OCI-M2 (cell line): Measurements from ENCODE around the gene DPP7.

Source experiments
- DNase-seq: peaks from one replicate; lab custom pipeline; 2025; ENCODE audit not compliant: unreplicated experiment; lab: John Stamatoyannopoulos, UW

Gene DPP7

DNA sequence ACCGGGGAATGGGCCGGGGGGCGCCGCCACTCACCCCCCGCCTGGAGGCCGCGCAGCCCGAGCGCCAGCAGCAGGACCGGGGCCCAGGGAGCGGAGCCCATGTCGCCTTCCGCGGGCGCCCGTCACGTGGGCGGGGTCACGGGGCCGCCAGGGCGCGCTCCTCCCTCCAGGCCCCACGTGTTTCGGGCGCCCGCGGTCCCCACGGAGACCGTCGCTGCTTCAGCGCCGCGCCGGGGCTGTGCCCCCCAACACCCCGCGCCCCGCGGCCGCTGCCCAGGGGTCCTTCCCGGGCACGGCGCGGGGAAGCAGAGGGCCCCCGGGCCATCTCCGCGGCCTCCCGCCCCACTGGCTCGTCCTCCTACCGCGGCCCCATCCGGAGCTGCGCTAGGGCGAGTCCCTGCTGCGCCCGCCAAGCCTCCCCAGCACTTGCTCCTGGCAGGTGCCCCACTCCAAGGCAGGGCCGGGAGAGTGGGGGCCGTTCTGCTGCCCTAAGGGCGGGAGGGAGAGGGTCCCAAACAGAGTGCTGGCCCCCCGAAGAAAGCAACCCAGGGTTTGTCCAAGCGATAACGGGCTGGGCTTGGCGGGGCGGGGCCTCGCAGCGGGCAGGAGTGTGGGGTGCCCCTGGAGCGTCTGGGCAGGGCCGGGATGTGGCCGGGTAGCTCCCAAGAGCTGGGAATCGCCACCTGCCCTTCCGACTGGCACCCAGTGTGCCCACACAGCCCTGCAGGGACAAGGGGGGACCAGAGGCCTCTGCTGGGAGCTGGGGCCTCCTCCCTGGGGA lies at the start of gene DPP7:
DPP7 (minus strand) TSS at position 121 of the 781 bp plus-strand sequence; CDS start at position 101, 20 bp downstream.
- peak; percentile 0 for DNase-seq

- no peak for DNase-seq
Measured at GRCh38 chr9:137163805-137164204, 49.3 kb upstream of the DPP7 start.

DNA sequence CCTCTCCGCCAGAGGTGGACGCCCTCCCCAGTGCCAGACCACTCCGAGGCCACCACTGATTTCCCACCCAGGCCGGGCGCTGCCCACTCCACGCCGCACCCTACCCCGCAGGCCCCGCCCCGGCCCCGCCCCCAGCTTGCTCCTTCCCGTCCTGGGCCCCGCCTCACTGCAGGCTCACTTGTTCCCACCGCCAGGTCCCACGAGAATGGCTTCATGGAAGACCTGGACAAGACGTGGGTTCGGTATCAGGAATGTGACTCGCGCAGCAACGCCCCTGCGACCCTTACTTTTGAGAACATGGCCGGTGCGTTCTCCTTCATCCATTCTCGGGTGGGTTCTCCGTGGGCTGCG lies 48.8 kb upstream of the DPP7 start:
- no peak for DNase-seq

DNA sequence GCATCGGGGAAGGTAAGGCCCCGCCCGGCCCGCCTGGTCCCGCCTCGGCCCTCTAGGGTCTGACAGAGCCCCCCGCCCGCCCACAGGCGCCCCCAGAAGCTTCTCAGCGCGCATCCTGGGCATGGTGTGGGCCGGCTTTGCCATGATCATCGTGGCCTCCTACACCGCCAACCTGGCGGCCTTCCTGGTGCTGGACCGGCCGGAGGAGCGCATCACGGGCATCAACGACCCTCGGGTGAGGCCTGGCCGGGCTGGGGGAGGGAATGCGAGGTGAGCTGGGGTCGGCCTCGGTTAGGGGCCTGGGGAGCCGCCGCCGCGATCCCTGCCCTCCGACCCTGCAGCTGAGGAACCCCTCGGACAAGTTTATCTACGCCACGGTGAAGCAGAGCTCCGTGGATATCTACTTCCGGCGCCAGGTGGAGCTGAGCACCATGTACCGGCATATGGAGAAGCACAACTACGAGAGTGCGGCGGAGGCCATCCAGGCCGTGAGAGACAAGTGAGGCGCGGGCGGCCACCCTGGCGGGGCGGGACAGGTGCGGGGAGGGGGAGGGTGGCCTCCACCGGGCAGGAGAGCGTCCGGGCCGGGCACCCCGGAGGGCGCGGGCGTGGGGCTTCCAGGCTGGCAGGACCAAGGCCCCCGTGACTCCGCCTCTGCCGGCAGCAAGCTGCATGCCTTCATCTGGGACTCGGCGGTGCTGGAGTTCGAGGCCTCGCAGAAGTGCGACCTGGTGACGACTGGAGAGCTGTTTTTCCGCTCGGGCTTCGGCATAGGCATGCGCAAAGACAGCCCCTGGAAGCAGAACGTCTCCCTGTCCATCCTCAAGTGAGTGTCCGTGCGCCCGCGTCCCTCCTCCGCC lies 48.2 kb upstream of the DPP7 start:
- no peak for DNase-seq

DNA sequence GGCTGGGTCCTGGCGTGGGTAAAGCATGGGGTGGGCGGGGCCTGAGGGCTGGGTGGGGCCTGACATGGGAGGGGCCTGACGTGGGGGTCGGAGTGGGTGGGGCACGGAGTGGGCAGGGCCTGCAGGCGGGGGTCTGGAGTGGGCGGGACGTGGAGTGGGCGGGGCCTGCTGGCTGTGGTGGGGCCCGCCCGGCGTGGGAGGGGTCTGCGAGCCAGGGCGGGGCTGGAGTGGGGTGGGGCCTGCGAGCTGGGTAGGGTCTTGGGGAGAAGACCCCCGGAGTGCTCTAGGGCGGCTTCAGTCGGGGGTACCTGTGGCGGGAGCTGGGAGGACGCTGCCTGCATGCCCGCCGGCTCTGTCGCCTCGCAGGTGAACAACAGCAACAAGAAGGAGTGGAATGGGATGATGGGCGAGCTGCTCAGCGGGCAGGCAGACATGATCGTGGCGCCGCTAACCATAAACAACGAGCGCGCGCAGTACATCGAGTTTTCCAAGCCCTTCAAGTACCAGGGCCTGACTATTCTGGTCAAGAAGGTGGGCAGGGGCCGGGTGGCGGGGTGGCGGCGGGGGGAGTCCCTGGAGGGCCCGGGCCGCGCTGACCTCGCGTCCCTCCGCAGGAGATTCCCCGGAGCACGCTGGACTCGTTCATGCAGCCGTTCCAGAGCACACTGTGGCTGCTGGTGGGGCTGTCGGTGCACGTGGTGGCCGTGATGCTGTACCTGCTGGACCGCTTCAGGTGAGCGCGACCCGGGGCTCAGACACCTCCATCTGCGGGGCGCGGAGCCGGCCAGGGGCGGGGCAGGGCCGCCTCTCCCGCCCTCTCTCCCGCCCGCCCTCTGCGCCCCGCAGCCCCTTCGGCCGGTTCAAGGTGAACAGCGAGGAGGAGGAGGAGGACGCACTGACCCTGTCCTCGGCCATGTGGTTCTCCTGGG lies 47.3 kb upstream of the DPP7 start:
- no peak for DNase-seq

- no peak for DNase-seq
Measured at GRCh38 chr9:137160716-137161557, 46.4 kb upstream of the DPP7 start.

DNA sequence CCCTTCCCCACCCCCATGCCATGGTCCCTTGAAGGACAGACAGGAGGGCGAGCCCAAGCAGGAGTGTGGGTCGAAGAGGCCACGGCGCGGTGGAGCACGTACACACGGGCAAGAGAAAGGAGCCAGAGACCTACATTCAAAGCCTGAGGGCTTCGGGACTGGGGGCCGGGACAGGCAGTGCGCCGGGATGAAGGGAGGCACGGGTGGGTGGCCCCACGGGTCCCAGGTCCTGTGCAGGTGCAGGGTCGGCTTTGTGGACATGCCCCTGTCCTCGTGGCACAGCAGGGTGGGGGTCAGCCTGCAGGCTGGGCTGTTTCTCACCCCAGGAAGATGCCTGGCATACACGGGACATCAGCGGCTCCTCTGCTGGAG lies 45.5 kb upstream of the DPP7 start:
- DNase-seq: no peak

DNA sequence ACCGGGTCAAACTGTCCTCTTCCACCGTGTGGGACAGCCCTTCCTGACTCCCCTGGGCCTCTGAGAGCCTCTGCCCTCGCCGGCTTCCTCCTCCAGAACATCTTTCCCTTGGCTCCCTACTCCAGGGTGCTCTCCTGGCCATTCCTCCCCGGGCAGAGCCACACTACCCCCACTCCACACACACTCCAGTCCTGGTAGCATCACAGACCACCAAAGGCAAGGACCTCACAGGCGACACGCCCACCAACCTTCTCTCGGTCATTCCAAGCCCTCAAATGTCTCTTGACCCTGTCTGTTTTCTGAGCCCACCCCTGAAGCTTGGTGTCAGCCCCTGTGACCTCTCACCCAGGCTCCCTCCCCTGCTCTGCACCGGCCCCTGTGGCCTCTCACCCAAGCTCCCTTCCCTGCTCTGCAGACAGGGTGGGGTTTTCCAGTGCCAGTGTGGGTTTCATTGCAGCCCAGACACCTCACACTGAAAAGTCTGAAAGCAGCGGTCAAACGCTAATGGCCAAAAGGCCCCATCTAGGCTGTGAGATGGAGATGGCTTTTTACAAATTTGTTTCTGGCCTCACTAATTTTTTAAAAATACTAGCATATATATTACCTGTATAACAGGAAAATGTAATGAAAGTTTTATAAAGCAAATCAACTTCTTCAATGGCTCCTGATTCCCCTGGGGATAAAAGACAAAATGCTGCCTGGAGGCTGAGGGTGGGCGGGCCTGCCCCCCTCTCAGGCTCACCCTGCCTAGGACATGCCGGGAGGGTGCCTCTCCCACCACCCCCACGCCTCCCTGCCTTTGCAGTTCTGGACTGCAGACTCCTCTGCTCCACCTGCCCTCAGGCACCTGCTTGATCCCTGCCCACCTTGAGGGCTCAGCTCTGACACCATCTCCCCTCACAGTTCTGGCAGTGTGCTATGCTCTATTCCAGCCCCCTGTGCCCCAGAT lies 44.8 kb upstream of the DPP7 start:
- DNase-seq: no peak

GRCh38 chr9:137158625-137159024 lies 44.1 kb upstream of the DPP7 start:
- DNase-seq: no peak

- no peak for DNase-seq
Measured at GRCh38 chr9:137157618-137158415, 43.3 kb upstream of the DPP7 start.

GRCh38 chr9:137156567-137157375 lies 42.2 kb upstream of the DPP7 start:
- DNase-seq: no peak

DNA sequence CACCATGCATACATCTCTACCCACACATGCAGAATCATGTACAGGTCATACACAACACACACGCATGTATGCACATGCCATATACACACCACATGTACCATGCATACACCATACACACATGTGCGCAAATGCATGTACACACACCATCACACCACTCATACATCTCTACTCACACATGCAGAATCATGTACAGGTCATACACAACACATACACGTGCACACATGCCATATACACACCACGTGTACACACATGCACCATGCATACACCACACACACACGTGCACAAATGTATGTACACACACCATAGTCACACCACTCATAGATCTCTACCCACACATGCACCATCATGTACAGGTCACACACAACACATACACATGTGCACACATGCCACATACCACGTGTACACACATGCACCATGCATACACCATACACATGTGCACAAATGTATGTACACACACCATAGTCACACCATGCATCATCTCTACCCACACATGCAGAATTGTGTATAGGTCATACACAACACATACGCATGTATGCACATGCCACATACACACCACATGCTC lies 38.4 kb upstream of the DPP7 start:
- DNase-seq: no peak

- DNase-seq: peak; percentile 88
Measured at GRCh38 chr9:137150617-137151457, 36.3 kb upstream of the DPP7 start.

DNA sequence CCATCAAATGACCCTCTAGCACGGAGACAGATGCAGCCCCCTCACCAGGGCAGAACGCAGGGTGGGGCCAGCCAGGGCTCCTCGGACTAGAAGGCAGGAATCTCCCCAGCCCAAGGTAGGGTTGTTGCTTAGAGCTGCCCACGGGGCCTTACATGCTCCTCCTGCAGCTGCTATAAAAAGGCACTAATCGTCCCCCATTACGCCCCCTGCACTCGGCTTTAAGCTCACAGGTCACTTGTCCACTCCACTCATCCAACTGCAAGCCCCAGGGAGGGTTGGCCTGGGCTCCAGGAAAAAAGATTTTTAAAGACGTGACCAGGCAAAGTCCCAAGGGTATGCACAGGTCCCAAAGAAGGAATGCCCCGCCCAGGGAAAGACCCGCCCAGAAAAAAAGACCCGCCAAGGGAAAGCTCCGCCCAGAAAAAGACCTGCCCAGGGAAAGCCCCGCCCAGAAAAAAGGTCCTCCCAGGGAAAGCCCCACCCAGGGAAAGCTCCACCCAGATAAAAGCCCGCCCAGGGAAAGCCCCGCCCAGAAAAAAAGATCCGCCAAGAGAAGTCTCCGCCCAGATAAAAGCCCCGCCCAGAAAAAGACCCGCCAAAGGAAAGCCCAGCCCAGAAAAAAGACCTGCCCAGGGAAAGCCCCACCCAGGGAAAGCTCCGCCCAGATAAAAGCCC lies 35.5 kb upstream of the DPP7 start:
- peak; percentile 88 for DNase-seq

GRCh38 chr9:137149363-137149762 lies 34.8 kb upstream of the DPP7 start:
- DNase-seq: no peak

DNA sequence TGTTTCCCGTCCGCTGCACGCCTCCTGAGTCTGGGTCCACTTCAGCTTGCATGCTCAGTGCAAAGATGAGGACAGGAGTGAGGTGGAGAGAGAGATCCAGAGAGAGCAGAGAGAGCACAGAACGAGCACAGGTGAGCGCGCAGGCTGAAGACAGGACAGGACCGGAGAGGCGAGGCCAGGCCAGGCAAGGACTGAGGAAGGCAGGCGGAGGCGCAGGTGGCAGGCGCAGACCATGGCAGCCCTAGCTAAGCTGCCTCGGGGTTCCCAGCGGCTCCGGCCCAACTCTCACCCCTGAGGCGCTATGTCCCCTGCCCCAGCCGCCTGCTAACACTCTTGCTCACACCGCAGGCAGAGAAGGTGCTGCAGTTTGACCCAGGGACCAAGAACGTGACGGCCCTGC lies 34.1 kb upstream of the DPP7 start:
- no peak for DNase-seq
